GM12878 (cell line): Measurements from ENCODE around the gene SBF2. TPM values are rescaled to one million over a fixed set of nuclear protein-coding genes. Genes with fewer than 3 reads are reported as not detected.

Experiments
- ATAC-seq: fragments of 200-7000 bp; cut with Tn5 transposase; 3 replicates; pipeline ENCODE4 v1.9.1; 2020; ENCODE audit warnings: mild to moderate bottlenecking, moderate library complexity
- BruUV-seq: library from RNA; stranded (reverse); fragments of 400-500 nt; replicated peaks from 2 replicates; lab custom pipeline; 2021; lab: Mats Ljungman, UMichigan
- CTCF ChIA-PET: fragments of 300-600 bp; sonication (Branson Sonifier 250); formaldehyde crosslinking; extraction: SDS; loops from one replicate; lab custom pipeline; 2021; ENCODE audit warnings: inconsistent platforms; lab: Yijun Ruan, JAX
- POLR2A ChIA-PET: fragments of 350-600 bp; formaldehyde crosslinking; extraction: SDS; loops from one replicate; lab custom pipeline; 2021; ENCODE audit warnings: inconsistent platforms; lab: Charles Lee
- RAD21 ChIA-PET: fragments of 300-600 bp; sonication (Branson Sonifier 250); formaldehyde crosslinking; loops from one replicate; lab custom pipeline; 2023; ENCODE audit warnings: antibody characterized with exemption; ENCODE audit not compliant: unreplicated experiment; lab: Charles Lee
- SMC1A ChIA-PET: fragments of 300-600 bp; sonication (Branson Sonifier 250); formaldehyde crosslinking; loops from one replicate; lab custom pipeline; 2023; ENCODE audit not compliant: unreplicated experiment, uncharacterized antibody; lab: Charles Lee
- DNase-seq: peaks from one replicate; pipeline ENCODE4 v3.0.0-alpha.2; 2011; ENCODE audit warnings: low read depth, low spot score
- FAIRE-seq: peaks from 3 replicates; lab custom pipeline; 2011; peaks lifted over from hg19 to GRCh38; lab: Jason Lieb, UNC
- H2AFZ ChIP-seq: 2 replicates; pipeline ENCODE4 v1.6.0; 2011; ENCODE audit warnings: low read depth, low read length, control low read depth; ENCODE audit not compliant: control insufficient read depth
- H3K27ac ChIP-seq: 2 replicates; pipeline ENCODE4 v1.5.1; 2011; ENCODE audit warnings: control low read depth; ENCODE audit not compliant: control insufficient read depth, insufficient read depth
- H3K27me3 ChIP-seq, 2 experiments: replicated peaks in 1 of 2; 2 replicates each; pipeline versions ENCODE4 v1.6.0 to v1.6.1; 2011; ENCODE audit warnings: low read length in 1 of 2; ENCODE audit not compliant: control insufficient read depth in 2 of 2, insufficient read depth in 2 of 2
- H3K36me3 ChIP-seq, 2 experiments: 2 replicates each; pipeline ENCODE4 v1.5.1; 2011; ENCODE audit warnings: low read length in 1 of 2; ENCODE audit not compliant: control insufficient read depth in 2 of 2, insufficient read depth in 2 of 2
- H3K4me1 ChIP-seq: 2 replicates; pipeline ENCODE4 v1.6.1; 2011; ENCODE audit warnings: mild to moderate bottlenecking, low read length, moderate library complexity, mixed read lengths; ENCODE audit not compliant: control insufficient read depth, insufficient read depth
- H3K4me2 ChIP-seq: 2 replicates; pipeline ENCODE4 v1.6.0; 2011; ENCODE audit warnings: control low read depth; ENCODE audit not compliant: control insufficient read depth, insufficient read depth
- H3K4me3 ChIP-seq: fragments of 200-600 bp; sonication (generic); 2 replicates; pipeline ENCODE4 v1.5.1; 2016
- H3K79me2 ChIP-seq: 2 replicates; pipeline ENCODE4 v1.6.0; 2011; ENCODE audit warnings: low read length; ENCODE audit not compliant: control insufficient read depth, insufficient read depth
- H3K9ac ChIP-seq: 2 replicates; pipeline ENCODE4 v1.8.0; 2011; ENCODE audit warnings: low read length, control low read depth, mixed read lengths; ENCODE audit not compliant: control insufficient read depth, insufficient read depth
- H3K9me3 ChIP-seq: replicated peaks from 3 replicates; pipeline ENCODE4 v1.5.1; 2011; ENCODE audit warnings: mild to moderate bottlenecking, low read length; ENCODE audit not compliant: control insufficient read depth, insufficient read depth
- H4K20me1 ChIP-seq: 2 replicates; pipeline ENCODE4 v1.6.0; 2011; ENCODE audit not compliant: control insufficient read depth, insufficient read depth
- CHD1 ChIP-seq: IDR thresholded peaks from 2 replicates; pipeline ENCODE4 v1.6.1; 2012; ENCODE audit warnings: low read depth, low read length, improper control_type of control experiment
- EGR1 ChIP-seq, 2 experiments: IDR thresholded peaks; 1 replicate in 1 of 2; 2 replicates in 1 of 2; pipeline ENCODE4 v1.6.1; 2011 to 2012; ENCODE audit warnings: low read depth in 2 of 2, low read length in 2 of 2, borderline replicate concordance in 1 of 2, mild to moderate bottlenecking in 1 of 2, moderate library complexity in 1 of 2
- EZH2 ChIP-seq: IDR thresholded peaks from 2 replicates; pipeline ENCODE4 v1.6.1; 2012; ENCODE audit warnings: low read depth, mild to moderate bottlenecking, control low read depth, inconsistent platforms, low read length, borderline replicate concordance; ENCODE audit not compliant: control insufficient read depth
- FOXM1 ChIP-seq: IDR thresholded peaks from 2 replicates; pipeline ENCODE4 v1.6.1; 2012; ENCODE audit warnings: low read depth, mild to moderate bottlenecking, inconsistent platforms, low read length, moderate library complexity
- GATAD2B ChIP-seq: fragments of 450-650 bp; conservative IDR thresholded peaks from 2 replicates; pipeline ENCODE4 v1.6.1; 2017; ENCODE audit warnings: low read depth, mild to moderate bottlenecking, moderate library complexity
- MLLT1 ChIP-seq: fragments of 450-650 bp; IDR thresholded peaks from 2 replicates; pipeline ENCODE4 v1.6.1; 2016; ENCODE audit warnings: mild to moderate bottlenecking
- NFIC ChIP-seq: IDR thresholded peaks from 2 replicates; pipeline ENCODE4 v1.6.1; 2012; ENCODE audit warnings: low read depth, mild to moderate bottlenecking, inconsistent platforms, low read length, moderate library complexity
- NFXL1 ChIP-seq: fragments of 450-650 bp; IDR thresholded peaks from 2 replicates; pipeline ENCODE4 v1.6.1; 2017; ENCODE audit warnings: antibody characterized with exemption, mild to moderate bottlenecking, borderline replicate concordance
- RBBP5 ChIP-seq: fragments of 200-600 bp; sonication (generic); conservative IDR thresholded peaks from 2 replicates; pipeline ENCODE4 v1.6.1; 2016
- RFX5 ChIP-seq: IDR thresholded peaks from 2 replicates; pipeline ENCODE4 v1.6.1; 2011; ENCODE audit warnings: low read depth, low read length, improper control_type of control experiment
- RUNX3 ChIP-seq: IDR thresholded peaks from 2 replicates; pipeline ENCODE4 v1.6.1; 2012; ENCODE audit warnings: low read length, inconsistent platforms
- SMARCA5 ChIP-seq: fragments of 450-650 bp; IDR thresholded peaks from 2 replicates; pipeline ENCODE4 v1.6.1; 2017; ENCODE audit warnings: mild to moderate bottlenecking
- SPI1 ChIP-seq: IDR thresholded peaks from 2 replicates; pipeline ENCODE4 v1.6.1; 2011; ENCODE audit warnings: low read depth, mild to moderate bottlenecking, low read length, moderate library complexity, borderline replicate concordance; ENCODE audit not compliant: insufficient read depth
- SREBF1 ChIP-seq: IDR thresholded peaks from 2 replicates; pipeline ENCODE4 v1.6.1; 2012; ENCODE audit warnings: mild to moderate bottlenecking, low read length
- YBX1 ChIP-seq: fragments of 450-650 bp; IDR thresholded peaks from 2 replicates; pipeline ENCODE4 v1.6.1; 2016; ENCODE audit warnings: antibody characterized with exemption
- ZNF24 ChIP-seq: fragments of 450-650 bp; IDR thresholded peaks from 2 replicates; pipeline ENCODE4 v1.6.1; 2017; ENCODE audit warnings: antibody characterized with exemption, mild to moderate bottlenecking
- WGBS: methylation state at CpG from one replicate; pipeline ENCODE4 v1.1.6; 2016; ENCODE audit warnings: low lambda C conversion rate; ENCODE audit not compliant: insufficient replicate concordance, insufficient coverage; ENCODE audit errors: missing lambda C conversion rate; 5-methylcytosine and 5-hydroxymethylcytosine counted together
- in situ Hi-C: fragments of 300-500 bp; cut with MboI; formaldehyde crosslinking; loops from 9 replicates; pipeline ENCODE4 v1.14.3; 2018; ENCODE audit warnings: mixed read lengths
- intact Hi-C: fragments of 100-400 bp; cut with micrococcal nuclease; formaldehyde crosslinking; loops from one replicate; pipeline ENCODE4 v1.14.2; 2022; ENCODE audit not compliant: unreplicated experiment
- polyA plus RNA-seq, 11 experiments: library from polyadenylated mRNA; depleted of rRNA in 4 of 11; unstranded in 6 of 11; stranded (reverse) in 5 of 11; fragments of >200 nt; fragmentation: Nextera tagmentation in 4 of 11; fragmentation: Illumina TruSeq in 1 of 11; extraction: Ambion mirVana in 4 of 11; extraction: Trizol in 1 of 11; gene quantifications; 1 replicate in 1 of 11; 2 replicates in 10 of 11; pipeline versions ENCODE4 v1.2.1 to v1.2.3, GENCODE V29; 2011 to 2016; ENCODE audit warnings: inconsistent platforms in 2 of 11, missing spikeins in 2 of 11, low read depth in 1 of 11
- total RNA-seq, 4 experiments: library from RNA; depleted of rRNA in 3 of 4; stranded (reverse); fragments of >200 nt in 3 of 4; fragmentation: Illumina TruSeq in 1 of 4; extraction: Trizol in 1 of 4; gene quantifications; 2 replicates each; pipeline versions ENCODE4 v1.2.1 to v1.2.3, GENCODE V29; 2013 to 2021
- TF ChIP-seq, protein P1 (sequence below): fragments of 450-650 bp; IDR thresholded peaks from 2 replicates; pipeline ENCODE4 v1.6.1; 2016; ENCODE audit warnings: mild to moderate bottlenecking, moderate library complexity, borderline replicate concordance

Gene SBF2
- total and polyA plus RNA-seq, 10 of the 15 experiments (the other 5 are each of a cell fraction or from before 2014, with no cell fraction given), result 0.24 to 2.3 (median 1.1) TPM

DNA sequence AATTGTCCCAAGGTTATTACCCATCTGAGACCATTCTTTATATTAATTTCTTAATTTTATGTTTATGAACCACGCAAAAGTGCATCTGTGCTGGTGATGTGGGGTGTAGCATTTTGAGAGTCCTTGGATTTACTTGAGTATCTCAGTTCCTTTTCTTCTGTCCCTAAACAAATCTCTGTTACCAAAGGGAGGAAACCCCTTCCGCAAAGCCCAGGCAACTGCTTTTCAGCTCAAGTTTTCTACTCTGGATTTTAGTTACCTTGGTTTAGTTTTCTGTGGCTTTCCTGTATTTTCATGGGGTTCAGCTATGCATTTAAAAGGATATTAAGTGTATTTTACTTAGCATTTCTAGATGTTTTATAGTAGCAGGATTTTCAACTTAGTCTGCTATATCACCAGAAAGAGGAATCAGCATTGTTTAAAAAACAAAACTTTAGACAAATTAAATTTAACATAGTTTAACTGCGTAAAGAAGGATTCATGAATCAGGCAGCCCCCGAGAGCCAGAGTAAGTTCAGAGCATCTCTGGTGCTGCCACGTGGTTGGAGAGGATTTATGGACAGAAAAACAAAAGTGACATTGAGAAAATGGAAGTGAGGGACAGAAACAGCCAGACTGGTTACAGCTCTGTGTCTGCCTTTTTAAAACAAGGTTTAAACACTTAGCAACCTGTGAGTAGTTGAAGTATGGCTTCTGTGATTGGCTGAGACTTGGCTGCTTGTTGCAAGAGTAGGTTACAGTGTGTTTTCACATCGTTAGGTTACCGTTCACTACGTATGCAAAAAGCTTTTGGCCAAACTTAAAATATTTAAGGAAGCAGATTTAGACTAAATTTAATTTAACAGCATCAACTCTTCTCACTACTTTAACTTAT lies 20.4 kb upstream of the SBF2 start (continued):
- TF ChIP-seq SPI1 (peak; percentile 53), SMARCA5 (no peak), NFIC (peak; percentile 58; the same call in 1 of the 2 replicates), RFX5 (peak; percentile 98), RUNX3 (peak; percentile 32; the same call in 1 of the 2 replicates)

- H3K27ac ChIP-seq, result no peak overlapping the region
- H3K9me3 ChIP-seq, result peaks cover 3% of the 10 kb centered on the region; the same call in 2 of the 3 replicates
- no peaks in the 10 kb centered on the region for H3K79me2 ChIP-seq
- ChIA-PET SMC1A (no interaction called here), CTCF (interaction anchor here (5.3 kb wide), 1 partner anchor 101 kb away, joined by 91 read pairs; no protein-coding TSS in a partner anchor), POLR2A (no interaction called here), RAD21 (no interaction called here)
- no peak for ATAC-seq
- H3K4me1 ChIP-seq, result peaks cover 31% of the 10 kb centered on the region
- WGBS, result 97% methylated on average over 2 of the region's 2 CpGs
- H2AFZ ChIP-seq, result no peak overlapping the region
- H3K4me3 ChIP-seq, result no peak overlapping the region
- in situ Hi-C loops (no loop called here), intact Hi-C loops (no loop called here)
- no TSS peak for BruUV-seq
- no peak for DNase-seq
- H4K20me1 ChIP-seq, result no peaks in the 10 kb centered on the region
- peaks cover 8% of the 10 kb centered on the region in 2 experiments for H3K27me3 ChIP-seq
- no peak overlapping the region for H3K4me2 ChIP-seq
- no peaks in the 10 kb centered on the region for H3K36me3 ChIP-seq
- no peak overlapping the region for H3K9ac ChIP-seq
- no peak for FAIRE-seq
- TF ChIP-seq SREBF1, result no peak
- no peak for TF ChIP-seq YBX1
- no peak for TF ChIP-seq FOXM1
- no peak for TF ChIP-seq EZH2
- TF ChIP-seq RBBP5, result no peak
- no peak for TF ChIP-seq NFXL1
- no peak for TF ChIP-seq ZNF24
- TF ChIP-seq RUNX3, result no peak
- TF ChIP-seq GATAD2B, result no peak
- TF ChIP-seq CHD1, result no peak
- TF ChIP-seq MLLT1, result no peak
- TF ChIP-seq, protein P1, sequence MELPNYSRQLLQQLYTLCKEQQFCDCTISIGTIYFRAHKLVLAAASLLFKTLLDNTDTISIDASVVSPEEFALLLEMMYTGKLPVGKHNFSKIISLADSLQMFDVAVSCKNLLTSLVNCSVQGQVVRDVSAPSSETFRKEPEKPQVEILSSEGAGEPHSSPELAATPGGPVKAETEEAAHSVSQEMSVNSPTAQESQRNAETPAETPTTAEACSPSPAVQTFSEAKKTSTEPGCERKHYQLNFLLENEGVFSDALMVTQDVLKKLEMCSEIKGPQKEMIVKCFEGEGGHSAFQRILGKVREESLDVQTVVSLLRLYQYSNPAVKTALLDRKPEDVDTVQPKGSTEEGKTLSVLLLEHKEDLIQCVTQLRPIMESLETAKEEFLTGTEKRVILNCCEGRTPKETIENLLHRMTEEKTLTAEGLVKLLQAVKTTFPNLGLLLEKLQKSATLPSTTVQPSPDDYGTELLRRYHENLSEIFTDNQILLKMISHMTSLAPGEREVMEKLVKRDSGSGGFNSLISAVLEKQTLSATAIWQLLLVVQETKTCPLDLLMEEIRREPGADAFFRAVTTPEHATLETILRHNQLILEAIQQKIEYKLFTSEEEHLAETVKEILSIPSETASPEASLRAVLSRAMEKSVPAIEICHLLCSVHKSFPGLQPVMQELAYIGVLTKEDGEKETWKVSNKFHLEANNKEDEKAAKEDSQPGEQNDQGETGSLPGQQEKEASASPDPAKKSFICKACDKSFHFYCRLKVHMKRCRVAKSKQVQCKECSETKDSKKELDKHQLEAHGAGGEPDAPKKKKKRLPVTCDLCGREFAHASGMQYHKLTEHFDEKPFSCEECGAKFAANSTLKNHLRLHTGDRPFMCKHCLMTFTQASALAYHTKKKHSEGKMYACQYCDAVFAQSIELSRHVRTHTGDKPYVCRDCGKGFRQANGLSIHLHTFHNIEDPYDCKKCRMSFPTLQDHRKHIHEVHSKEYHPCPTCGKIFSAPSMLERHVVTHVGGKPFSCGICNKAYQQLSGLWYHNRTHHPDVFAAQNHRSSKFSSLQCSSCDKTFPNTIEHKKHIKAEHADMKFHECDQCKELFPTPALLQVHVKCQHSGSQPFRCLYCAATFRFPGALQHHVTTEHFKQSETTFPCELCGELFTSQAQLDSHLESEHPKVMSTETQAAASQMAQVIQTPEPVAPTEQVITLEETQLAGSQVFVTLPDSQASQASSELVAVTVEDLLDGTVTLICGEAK, result no peak
- TF ChIP-seq EGR1 (IDR thresholded peaks at IDR 0.05; ENCODE audit: borderline replicate concordance in 1 of 2, low read depth in 2 of 2, low read length in 2 of 2), result no peak
Observed at GRCh38 chr11:10311802-10312201, 17.8 kb upstream of the SBF2 start.
